NT2/D1 (cell line): ENCODE measurements around the gene IL10RB.

ENCODE experiments used
- SUZ12 ChIP-seq: IDR thresholded peaks from 2 replicates; pipeline ENCODE4 v1.6.1; 2011; ENCODE audit not compliant: insufficient read length, insufficient read depth; ENCODE audit errors: extremely low read depth
- YY1 ChIP-seq: IDR thresholded peaks from 2 replicates; pipeline ENCODE4 v1.6.1; 2011; ENCODE audit not compliant: insufficient read length, insufficient read depth
- ZNF274 ChIP-seq: IDR thresholded peaks from 2 replicates; pipeline ENCODE4 v1.6.1; 2011; ENCODE audit warnings: mild to moderate bottlenecking, low read depth, low read length

GRCh38 chr21:33244779-33245105 lies 21.4 kb upstream of the IL10RB start:
- TF ChIP-seq YY1 (no peak), ZNF274 (no peak), SUZ12 (no peak)
